Activated T-cell treated with anti-CD3 and anti-CD28 coated beads, Interleukin-2, amount 50 U/mL, for 48 hours (primary cell): ENCODE measurements around the gene POLR3E.

Experiments
- DNase-seq, 2 experiments: peaks; one replicate each; pipeline ENCODE4 v3.0.0-alpha.2; 2020

POLR3E gene

DNA sequence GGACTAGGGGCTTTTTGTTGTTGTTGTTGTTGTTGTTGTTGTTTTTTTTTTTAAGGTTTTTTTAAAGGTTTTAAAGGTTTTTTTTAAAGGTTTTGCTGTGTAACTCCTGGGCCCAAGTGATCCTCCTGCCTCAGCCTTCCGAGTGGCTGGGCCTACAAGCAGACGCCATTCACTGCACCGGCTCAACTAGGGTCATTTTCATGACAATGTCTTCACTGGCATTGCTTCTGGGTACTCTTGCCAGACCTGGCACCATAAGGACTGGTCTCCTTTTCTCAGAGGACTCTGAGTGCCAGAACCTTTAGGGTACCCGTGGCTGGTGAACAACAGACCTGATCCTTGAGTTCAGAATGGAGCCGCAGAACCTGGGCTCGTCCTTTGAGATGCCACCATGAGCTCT, 20.4 kb downstream of the POLR3E start:
- no peak for DNase-seq

DNA sequence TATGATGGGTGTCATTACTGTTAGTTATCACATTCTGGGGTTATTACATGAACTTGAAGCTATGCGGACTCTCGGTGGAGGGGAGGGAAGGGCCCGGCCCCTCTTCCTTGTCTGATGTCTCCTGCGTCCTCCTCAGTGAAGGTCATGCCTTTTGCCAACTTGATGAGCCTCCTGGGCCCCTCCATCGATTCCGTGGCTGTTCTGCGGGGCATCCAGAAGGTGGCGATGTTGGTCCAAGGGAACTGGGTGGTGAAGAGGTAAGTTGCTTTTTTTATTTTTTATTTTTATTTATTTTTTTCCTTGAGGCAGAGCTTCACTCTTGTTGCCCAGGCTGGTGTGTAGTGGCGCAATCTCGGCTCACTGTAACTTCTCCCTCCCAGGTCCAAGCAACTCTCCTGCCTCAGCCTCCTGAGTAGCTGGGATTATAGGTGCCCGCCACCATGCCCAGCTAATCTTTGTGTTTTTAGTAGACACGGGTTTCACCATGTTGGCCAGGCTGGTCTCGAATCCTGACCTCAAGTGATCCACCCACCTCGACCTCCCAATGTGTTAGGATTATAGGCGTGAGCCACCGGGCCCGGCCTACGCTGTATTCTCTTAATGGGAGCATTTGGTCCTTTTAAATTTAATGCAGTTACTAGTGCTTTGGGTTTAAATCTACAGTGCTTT, 21.6 kb downstream of the POLR3E start:
- DNase-seq = peak; percentile 75 to 76

DNA sequence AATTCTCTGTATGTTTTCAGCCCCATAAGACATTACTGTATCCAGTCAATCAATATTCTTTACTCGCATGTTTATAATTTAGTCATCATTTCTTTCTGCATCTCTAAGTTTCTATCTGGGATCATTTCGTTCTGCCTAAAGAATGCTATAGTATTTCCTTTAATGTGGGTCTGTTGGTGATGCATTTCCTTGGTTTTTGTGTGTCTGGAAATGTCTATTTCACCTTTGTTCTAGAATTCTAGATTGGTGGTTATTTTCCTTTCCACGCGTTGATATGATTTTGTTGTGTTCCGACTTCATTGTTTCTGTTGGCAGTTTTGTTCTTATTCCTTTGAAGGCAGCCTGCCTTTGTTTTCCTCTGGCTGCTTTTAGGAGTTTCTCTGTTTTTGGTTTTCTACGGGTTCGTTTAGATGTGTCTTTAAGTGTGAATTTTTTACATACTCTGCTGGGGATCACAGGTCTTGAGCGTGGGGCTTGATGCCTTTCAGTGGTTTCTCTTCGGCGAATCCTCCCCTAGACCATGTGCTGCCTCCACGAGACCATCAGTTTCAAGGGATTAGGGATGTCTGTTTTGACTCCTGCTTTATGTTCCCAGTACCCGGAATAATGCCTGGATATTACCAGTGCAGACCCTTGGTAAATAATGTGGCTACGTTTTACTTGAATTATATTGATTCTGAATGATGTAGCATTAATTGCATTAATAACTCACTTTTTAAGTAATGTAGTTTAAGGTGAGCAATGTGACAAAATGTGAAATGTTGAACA, 23.5 kb downstream of the POLR3E start:
- DNase-seq = peak in 1 of 2 experiments; percentile 9

DNA sequence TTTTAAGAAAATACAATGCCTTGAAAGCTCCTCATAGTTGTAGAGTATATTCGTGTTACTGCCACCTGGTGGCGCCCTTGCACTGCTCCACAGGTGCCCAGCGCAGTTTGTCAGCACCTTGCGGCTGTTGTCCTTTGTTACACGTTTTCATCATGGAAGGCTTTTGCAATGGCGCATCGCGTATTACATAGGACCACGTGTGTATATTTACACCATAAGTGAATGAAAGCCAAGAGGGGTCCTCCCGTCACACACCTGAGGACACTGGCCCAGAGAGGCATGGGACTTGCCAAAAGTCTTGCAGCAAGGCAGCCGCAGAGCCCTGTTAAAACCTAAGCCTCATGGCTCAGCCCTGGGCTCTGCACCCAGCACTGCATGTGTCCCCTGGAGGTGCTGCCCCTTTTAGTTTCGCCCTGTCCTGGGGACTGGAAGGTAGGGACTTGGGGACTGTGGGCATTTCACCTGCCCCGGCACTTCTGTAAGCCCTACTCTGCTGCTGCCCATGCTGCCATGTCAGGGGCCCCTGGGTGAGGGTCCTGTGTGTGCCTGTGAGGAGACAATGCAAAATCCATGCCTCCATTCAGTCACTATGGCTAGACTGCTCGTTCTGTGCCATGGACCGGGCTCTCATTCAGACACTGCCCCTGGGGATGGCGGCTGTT, 24.3 kb downstream of the POLR3E start:
- peak; percentile 69 to 74 for DNase-seq

DNA sequence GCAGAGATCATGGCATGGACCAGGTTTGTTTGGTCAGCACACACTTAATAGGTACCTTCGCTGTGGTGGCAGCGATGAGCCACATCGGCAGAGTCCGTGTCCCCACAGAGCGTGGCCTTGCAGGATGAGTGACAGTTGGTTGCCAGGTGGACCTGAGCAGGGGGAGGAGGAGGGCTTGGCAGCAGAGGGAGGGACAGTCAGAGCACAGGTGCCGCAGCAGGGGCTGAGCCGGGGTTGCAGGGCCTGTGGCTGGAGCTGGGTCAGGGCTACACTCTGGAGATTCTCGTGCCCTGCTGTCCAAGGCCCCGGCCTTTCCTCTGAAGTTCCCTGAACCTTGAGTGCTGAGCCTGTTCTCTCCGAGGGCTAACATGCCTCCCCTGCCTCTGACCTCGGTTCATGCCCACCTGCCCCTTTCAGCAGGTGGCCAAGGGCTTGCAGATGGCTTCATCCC, 24.8 kb downstream of the POLR3E start:
- peak; percentile 9 to 15 for DNase-seq

DNA sequence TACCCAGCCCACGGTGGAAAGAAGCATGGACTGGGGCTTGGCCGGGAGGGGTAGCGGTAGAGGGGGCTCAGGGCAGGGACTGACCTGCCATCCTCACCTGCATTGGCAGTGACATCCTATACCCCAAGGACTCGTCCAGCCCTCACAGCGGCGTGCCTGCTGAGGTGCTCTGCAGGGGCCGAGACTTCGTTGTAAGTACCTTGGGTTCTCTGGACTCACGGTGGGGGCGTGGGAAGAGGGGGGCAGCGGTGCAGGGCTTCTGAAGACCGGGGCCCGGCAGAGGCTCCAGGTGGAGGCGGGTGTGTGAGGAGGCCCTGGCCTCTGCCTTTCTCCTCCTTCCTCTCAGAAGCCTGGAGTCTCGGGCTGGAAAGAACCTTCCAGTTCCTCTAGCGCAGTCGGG, 25.5 kb downstream of the POLR3E start:
- peak in 1 of 2 experiments; percentile 12 for DNase-seq

DNA sequence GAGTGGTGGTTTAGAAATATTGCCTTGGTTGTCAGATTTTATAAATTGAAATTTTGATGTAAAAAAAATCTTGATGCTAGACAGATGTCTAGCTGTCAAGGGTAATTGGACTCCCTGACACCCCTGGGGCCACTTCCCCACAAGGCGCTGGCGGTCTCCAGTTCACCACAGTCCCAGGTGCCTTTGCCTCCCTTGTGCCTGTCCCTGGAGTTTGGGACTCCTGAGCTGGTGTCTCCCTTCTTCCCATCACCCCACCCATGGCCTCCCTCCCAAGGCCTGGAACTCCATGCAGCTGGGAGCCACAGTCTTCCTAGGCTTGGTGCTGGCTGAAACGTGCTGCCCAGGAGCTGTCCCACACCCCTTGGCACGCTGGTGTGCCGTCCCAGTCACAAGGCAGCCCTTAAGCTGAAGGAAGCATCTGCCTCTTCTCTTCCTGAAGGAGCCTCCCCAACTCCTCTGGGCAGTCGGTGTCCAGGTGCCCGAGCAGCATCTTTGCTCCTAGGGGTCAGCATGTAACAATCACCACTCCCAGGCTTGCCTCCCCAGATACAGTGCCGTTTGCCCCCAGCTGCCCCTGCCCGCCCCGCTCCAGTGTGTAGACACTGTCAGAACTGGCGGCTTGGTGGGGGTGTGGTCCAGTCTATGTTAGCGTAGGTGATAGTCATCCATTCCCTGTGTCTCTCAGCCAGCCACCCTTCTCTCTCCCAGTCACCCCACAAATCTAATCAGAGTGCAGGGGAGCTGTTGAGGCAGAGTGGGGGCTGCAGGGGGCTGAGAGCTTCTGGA, 26.2 kb downstream of the POLR3E start:
- peak in 1 of 2 experiments; percentile 15 for DNase-seq

DNA sequence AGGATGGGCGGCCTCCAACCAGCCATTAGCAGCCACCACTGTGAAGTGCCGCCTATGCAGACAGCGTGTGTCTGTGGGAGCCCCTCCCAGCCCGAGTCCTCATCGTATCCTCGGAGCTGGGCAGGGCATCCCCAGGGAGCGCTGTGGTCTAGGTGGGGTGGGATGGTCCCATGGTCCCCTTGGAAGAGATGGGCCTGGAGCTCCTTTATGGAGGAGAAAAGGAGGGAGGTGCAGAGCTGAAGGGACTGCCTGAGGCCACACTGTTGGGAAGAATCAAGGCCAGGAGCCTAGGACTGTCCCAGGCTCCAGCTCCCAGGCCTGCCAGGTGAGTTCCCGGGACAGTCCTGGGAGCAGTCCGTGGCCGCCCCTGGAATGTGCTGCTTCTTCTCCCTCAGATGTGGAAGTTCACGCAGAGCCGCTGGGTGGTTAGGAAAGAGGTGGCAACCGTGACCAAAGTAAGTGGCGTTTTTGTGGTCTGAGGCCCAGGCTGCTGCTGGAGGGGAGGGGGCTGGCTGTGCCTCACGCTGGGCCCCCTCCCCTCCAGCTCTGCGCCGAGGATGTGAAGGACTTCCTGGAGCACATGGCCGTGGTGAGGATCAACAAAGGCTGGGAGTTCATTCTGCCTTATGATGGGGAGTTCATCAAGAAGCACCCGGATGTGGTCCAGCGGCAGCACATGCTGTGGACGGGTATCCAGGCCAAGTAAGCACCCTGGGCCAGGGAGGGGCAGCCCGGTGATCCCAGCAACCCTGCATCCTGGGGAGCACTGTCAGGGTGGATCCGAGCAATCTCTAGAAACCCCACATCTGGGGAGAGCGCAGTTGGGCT, 27.0 kb downstream of the POLR3E start:
- peak; percentile 11 for DNase-seq

DNA sequence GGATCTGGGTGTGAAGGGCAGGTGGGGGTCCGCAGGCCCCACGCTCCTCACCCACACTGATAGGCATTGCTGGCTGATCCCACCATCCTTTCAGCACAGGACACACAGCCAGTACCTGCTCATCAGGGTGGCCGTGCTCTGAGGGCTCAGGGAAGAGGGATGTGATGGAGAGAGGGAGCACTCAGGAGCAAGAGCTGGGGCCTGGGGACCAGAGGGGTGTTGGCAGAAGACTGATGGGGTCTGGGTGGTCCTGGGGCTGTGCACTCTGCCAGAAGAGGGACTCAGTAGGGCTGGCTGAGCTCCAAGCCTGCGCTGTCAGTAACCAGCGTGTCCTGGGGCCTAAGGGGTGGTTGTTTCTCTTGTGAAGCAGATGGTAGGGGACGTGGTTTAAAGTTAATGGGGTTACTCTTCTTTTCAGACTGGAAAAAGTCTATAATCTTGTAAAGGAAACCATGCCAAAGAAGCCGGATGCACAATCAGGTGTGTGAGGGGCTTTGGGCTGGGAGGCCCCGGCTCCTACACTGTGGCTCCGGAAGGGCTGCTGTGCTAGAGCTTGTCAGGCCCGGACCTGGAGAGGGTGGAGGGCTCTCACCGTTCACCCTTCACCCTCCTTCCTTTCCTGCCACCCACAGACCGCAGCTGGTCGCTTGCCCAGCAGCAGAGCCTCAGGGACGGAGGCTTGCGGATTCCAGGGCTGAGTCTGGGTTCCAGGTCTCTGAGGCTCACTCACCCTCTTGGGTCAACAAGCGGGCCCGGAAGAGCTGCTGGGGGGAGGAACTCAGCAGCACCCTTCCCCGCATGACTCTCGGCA, 27.8 kb downstream of the POLR3E start:
- DNase-seq = peak; percentile 11

DNA sequence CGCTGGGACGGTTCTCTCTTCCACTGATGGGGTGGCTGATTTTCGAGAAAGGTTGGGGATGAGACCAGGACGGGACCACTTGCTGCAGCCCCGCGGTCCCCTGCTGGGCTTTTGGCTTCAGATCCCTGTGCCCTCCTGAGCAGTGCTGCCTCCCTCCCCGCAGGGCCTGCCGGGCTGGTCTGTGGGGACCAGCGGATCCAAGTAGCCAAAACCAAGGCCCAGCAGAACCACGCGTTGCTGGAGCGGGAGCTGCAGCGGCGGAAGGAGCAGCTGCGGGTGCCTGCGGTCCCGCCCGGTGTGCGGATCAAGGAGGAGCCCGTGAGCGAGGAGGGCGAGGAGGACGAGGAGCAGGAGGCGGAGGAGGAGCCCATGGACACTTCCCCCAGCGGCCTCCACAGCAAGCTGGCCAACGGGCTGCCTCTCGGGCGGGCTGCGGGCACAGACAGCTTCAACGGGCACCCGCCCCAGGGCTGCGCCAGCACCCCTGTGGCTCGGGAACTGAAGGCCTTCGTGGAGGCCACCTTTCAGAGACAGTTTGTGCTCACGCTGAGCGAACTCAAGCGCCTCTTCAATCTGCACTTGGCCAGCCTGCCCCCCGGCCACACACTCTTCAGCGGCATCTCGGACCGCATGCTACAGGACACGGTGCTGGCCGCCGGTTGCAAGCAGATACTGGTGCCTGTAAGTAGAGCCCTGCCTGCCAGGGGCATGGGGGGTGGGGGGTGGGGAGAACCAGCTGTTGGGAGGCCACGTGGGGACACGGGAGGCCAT, 28.6 kb downstream of the POLR3E start:
- peak; percentile 11 to 14 for DNase-seq

DNA sequence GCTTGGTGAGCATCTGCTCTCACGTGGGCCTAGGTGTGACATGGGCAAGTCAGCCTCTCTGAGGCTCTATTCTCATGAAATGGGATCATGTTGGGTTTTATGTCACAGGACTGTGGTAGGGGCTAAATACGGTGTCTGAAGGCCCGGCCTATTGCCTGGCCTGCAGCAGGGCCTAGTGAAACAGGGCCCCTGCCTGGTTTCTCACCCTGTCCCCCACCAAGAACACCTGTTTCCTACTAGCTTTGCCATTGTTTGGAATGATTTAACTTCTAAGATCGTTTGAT, 29.1 kb downstream of the POLR3E start:
- peak; percentile 11 to 12 for DNase-seq

DNA sequence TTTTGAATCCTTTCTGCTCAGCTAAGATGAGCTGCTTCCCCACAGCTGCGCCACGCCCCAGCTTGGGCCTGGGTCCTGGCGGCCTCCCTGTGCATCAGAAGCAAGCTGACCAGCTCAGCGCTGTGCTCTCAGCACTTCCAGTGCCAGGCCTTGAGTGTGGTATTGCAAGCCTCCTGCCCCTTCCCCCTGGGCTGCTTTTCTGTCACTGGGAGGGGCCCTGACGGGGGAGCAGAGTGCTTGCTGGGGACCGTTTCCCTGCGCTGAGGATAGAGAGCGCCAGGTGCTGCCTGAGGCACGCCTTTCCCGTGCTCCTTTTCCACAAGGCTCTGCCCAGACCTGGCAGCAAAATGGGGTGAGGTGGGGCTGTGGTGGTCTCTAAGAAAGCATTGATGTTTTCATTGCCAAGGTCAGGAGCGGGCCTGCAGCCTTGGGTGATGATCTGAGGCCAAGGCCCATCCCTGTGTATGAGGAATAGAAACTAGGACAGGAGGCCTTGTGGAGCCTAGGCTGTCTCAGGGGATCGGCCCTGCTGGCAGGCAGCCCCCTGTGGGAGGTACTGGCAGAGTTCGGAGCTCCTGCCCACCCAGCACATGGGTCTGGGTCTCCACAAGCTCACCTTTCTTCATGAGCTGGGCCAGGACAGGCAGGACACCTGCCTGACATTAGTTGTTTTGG, 29.7 kb downstream of the POLR3E start:
- peak; percentile 10 to 11 for DNase-seq

DNA sequence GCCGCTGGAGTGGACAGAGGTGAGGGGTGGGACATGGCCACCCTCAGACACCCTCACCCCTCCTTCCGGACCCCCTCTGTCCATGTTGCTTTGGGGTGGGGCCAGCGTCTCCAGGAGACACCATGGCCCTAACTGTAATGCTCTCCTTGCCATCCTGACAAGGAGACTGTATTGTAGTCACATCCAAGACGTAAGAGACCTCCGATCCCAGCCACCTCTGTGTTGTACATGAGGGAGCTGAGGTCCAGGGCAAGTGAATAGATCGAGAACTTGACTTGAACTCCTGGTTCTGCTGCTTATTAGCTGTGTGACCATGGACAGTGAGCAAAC, 30.2 kb downstream of the POLR3E start:
- DNase-seq = no peak

DNA sequence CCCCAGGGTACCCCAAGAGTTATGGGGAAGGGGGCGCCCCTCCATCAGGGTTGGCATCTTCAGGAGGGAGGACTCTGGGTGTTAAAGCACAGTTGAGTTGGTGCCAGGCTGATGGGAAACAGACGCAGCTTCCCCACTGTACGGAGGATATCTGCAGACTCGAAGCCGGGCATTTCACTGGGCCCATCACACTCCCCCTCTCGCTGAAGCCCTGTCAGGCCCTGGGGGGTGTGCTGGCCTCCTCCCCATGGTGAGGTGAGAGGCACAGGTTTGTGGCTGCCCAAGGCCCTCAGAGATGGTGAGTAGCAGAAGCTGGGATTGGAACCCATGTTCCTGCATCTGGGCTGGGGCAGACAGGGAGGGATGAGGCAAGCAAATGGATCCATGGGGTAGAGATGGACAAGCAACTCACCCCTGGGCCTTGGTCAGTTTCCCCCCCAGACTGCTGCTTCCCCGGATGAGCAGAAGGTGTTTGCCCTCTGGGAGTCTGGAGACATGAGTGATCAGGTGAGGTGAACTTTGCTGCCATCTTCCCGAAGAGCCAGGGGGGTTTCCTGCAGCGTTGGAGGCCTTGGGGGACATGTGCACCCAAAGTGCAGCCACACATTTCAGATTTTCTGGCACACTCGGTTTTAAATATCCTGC, 31.0 kb downstream of the POLR3E start:
- no peak for DNase-seq

DNA sequence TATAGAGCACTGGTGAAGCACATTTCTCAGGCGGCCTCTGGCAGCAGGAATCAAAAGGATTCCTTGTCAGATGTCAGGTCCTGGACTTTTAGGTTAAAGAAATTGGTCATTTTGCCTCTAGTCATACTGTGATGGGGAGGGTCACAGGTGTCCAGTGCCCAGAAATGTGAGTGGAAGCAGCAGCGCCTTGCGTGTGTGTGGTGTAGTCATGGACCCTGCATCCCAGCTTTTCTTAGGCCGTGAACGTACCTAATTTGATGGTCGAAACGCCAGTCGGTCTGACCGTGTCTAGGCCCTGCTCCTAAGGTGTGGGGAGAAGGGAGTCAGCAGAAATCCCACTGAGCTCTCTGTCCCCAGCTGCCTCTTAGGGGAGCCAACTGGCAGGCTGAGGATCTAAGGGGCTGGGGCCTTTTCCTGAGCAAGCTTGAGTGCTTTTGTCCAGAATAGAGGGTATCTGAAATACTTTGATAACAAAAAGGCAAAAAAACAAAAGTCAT, 32.0 kb downstream of the POLR3E start:
- DNase-seq = no peak

DNA sequence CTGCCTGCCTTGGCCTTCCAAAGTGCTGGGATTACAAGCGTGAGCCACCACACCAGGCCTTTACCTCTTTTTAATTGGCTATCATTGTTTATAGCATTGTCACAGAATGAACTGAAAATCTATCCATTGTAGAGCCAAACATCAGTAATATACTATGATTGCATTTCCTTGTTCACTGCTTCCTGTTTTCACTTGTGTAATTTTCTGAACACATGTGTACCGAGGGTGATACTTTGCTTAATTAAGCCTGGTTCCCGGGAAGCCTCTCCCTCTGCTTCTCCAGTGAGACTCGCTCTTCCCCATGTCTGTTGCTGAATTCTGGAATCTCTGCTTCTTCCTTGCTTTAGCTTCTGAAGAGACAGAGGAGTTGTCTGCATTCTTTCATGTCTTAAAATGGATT, 33.1 kb downstream of the POLR3E start:
- DNase-seq = no peak

DNA sequence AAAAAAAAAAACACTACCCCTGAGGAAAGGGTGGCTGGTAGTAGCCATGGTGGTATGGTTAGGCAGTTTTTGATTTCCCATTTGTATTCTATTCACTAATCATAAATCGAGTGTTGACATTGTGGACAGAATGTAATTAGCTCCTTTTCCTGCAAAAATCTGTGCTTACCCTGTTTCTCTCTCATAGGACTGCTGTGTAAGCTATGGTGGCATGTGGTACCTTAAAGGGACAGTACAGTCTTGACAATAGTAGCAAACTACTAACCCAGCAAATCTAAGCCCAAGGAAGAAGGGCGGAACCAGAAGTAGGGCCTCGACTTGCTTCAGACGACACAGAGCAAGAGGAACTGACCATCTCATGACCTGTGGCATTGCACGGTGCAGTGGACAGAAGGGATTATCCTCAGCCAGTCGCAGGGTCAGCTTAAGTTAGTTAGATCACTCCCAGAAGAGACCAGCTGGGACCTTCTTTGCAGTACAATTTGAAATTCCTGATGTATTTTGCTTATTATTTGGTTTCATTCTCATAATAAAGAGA, 36.3 kb downstream of the POLR3E start:
- DNase-seq = no peak

DNA sequence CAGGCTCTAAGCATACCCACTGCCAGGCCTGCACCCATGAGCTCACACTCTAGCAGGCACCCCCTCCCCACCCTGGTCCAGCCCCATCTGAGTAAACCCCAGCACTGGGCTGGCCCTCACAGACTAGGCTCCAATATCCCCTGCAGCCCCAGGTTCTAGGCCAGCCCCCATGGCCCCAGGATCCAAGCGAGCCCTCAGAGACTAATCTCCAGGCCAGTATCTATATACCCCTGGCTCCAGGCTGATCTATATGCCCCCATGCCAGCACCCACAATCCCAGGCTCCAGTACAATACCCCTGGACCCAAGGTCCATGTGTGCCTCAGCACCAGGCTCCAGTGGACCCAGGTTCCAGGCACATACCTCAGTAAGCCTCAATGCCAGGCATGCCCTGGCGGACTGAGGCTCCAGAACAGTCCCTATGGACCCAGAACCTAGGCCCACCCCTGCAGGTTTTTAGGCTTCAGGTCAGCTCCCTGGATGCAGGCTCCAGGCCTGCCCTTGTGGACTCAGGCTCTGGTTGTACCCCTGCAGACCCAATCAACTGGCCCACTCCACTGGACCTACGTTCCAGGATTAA, 38.5 kb downstream of the POLR3E start:
- DNase-seq = no peak

DNA sequence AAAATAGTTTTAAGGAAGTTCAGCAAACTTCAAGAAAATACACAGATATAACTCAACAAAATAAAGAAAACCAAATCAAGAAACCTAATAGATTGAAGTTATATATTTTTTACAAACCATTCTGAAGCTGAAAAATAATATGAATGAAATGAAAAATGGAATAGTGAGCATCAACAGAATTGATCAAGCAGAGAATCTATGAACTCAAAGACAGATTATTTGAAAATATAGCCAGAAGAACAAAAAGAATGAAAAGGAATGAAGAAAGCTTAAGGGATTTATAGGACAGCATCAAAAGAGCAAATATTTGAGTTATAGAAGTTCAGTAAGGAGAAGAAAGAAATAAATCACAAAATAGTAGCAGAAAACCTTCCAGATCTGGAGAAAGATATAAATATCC, 39.4 kb downstream of the POLR3E start:
- no peak for DNase-seq
